ENCODE results near the gene APOBEC2.

The APOBEC2 gene

DNA sequence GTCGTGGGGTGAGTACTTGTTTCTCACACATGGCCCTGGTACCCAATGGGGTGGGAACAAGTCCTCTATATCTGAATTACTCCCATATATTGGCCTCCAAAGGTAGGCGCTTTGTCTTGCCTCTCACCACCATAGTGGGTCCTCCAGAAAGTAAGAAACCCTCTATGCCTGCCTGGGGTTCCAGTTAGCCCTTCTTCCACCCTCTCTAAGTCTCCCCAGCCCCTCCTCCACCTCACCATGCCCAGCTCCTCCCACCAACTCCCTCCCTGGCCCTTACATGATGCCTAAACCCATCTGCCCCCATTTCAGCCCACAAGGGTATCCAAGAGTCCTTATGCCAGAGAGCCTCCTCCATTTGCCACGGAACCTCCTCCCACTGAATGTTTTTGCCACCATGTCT lies 9.9 kb upstream of the APOBEC2 start:
- no peaks in the 10 kb centered on the region for H3K27me3 Mint-ChIP-seq
- H3K9me3 Mint-ChIP-seq: no peaks in the 10 kb centered on the region
- H3K4me3 Mint-ChIP-seq: no peak overlapping the region
- peaks cover 4% of the 10 kb centered on the region for H3K36me3 Mint-ChIP-seq (ENCODE audit: low read depth)
- H3K27ac Mint-ChIP-seq: no peak overlapping the region
- peaks cover 3% of the 10 kb centered on the region for H3K4me1 Mint-ChIP-seq (ENCODE audit: low read depth)

- Mint-ChIP-seq H3K27me3 (no peaks in the 10 kb centered on the region), H3K4me1 (ENCODE audit: low read depth) (peaks cover 3% of the 10 kb centered on the region), H3K4me3 (no peak overlapping the region), H3K27ac (no peak overlapping the region), H3K36me3 (ENCODE audit: low read depth) (peaks cover 4% of the 10 kb centered on the region), H3K9me3 (no peaks in the 10 kb centered on the region)
These were observed 7.3 kb upstream of the APOBEC2 start for GRCh38 chr6:41045664-41046063.

GRCh38 chr6:41046084-41046483 lies 6.9 kb upstream of the APOBEC2 start:
- no peak overlapping the region for H3K4me3 Mint-ChIP-seq
- peaks cover 4% of the 10 kb centered on the region for H3K36me3 Mint-ChIP-seq (ENCODE audit: low read depth)
- no peak overlapping the region for H3K27ac Mint-ChIP-seq
- no peaks in the 10 kb centered on the region for H3K9me3 Mint-ChIP-seq
- H3K27me3 Mint-ChIP-seq: no peaks in the 10 kb centered on the region
- no peaks in the 10 kb centered on the region for H3K4me1 Mint-ChIP-seq (ENCODE audit: low read depth)

- peaks cover 10% of the 10 kb centered on the region for H3K36me3 Mint-ChIP-seq (ENCODE audit: low read depth)
- H3K27me3 Mint-ChIP-seq: no peaks in the 10 kb centered on the region
- H3K27ac Mint-ChIP-seq: no peak overlapping the region
- no peaks in the 10 kb centered on the region for H3K9me3 Mint-ChIP-seq
- H3K4me1 Mint-ChIP-seq (ENCODE audit: low read depth): peaks cover 10% of the 10 kb centered on the region
- no peak overlapping the region for H3K4me3 Mint-ChIP-seq
These were observed 5.7 kb upstream of the APOBEC2 start for GRCh38 chr6:41047306-41047705.

DNA sequence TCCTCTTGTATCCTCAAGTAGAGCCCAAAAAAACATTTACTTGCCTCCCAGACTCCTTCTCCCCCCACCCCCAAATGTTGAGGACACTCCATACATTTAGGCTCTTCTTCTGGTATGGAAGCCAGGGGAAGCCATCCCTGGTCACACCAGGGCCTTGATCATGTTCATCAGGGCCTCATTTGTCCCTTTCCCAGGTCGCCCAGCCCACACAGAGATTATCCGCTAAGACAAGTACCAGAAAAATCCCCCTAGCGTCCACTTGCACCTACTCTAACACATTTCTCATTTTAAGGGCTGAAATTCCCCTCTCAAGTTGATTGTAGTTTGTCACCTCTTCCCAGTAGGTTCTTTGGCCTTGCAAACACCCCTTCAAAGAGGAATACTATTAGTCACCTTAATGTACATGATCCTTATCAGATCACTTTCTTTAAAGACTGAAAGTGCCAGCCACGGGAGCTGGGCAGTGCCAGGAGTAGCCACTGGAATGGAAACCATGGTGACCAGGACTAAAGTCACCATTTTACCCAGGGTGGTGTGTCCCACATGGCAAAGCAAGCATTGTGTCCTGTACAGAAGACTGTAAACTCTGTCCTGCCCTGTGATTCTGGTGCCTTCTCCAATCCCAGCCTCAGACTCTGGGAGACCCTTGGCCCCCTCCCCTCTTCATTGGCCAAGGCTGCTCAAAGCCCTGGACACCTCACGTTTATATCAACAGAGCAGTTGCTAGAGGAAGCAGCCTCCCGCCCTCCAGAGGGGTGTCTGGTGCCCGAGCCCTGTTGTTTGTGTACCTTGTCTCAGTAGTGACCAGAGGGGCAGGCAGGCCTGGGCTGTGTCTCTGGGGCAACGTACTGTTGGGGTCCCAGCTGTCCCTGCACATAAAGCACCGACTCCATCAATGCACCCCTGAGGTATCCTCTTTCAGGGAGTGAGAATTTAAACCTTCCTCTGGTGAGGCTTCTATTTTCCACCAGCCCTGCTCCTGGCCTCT lies 5.0 kb upstream of the APOBEC2 start:
- Mint-ChIP-seq H3K36me3 (ENCODE audit: low read depth) (peaks cover 10% of the 10 kb centered on the region), H3K4me1 (ENCODE audit: low read depth) (peaks cover 16% of the 10 kb centered on the region), H3K27ac (no peak overlapping the region), H3K9me3 (no peaks in the 10 kb centered on the region), H3K27me3 (no peaks in the 10 kb centered on the region), H3K4me3 (no peak overlapping the region)

DNA sequence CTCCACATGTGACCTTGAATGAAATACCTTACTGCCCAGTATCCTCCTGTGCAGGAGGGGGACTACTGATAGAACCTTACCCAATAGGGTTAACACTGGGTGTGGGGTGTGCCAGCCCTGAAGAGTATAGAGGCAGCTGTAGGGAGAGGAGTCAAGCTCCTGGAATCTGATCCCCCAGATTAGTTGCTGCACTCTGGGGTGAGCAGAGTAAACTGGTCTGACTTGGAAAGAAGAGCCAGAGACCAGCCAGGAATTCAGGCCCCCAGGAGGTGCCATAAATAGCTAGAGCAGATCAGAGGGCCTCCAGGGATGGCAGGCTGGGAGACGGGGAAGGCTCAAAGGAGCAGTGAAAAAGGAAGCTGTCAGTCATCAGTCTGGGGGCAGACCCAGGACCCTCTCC lies 3.5 kb upstream of the APOBEC2 start:
- Mint-ChIP-seq H3K4me1 (ENCODE audit: low read depth) (peaks cover 16% of the 10 kb centered on the region), H3K27me3 (no peaks in the 10 kb centered on the region), H3K27ac (no peak overlapping the region), H3K9me3 (no peaks in the 10 kb centered on the region), H3K36me3 (ENCODE audit: low read depth) (peaks cover 10% of the 10 kb centered on the region), H3K4me3 (no peak overlapping the region)

GRCh38 chr6:41049955-41050354 lies 3.0 kb upstream of the APOBEC2 start:
- no peak overlapping the region for H3K27ac Mint-ChIP-seq
- no peaks in the 10 kb centered on the region for H3K9me3 Mint-ChIP-seq
- H3K4me1 Mint-ChIP-seq (ENCODE audit: low read depth): peaks cover 16% of the 10 kb centered on the region
- no peak overlapping the region for H3K4me3 Mint-ChIP-seq
- H3K27me3 Mint-ChIP-seq: no peaks in the 10 kb centered on the region
- H3K36me3 Mint-ChIP-seq (ENCODE audit: low read depth): peaks cover 10% of the 10 kb centered on the region

DNA sequence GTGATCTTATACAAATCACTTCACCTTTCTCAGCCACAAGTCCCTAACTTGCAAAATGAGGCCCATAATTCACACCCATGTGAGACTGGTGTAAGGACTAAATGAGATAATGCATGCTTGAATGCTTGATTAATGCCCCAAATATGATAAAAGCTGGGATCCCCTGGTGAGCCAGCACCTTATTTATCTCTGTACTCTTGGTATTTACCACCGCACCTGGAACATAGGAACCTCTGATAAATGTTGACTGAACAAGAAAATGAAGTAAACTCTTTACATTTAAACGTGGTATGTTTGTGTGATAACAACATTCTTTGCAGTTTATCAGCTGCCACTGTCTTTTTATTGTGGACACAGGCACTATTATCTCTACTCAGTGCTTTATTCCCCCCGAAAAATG lies 2.5 kb upstream of the APOBEC2 start:
- Mint-ChIP-seq H3K4me3 (no peak overlapping the region), H3K36me3 (ENCODE audit: low read depth) (peaks cover 11% of the 10 kb centered on the region), H3K27me3 (no peaks in the 10 kb centered on the region), H3K9me3 (no peaks in the 10 kb centered on the region), H3K4me1 (ENCODE audit: low read depth) (peaks cover 16% of the 10 kb centered on the region), H3K27ac (no peak overlapping the region)

DNA sequence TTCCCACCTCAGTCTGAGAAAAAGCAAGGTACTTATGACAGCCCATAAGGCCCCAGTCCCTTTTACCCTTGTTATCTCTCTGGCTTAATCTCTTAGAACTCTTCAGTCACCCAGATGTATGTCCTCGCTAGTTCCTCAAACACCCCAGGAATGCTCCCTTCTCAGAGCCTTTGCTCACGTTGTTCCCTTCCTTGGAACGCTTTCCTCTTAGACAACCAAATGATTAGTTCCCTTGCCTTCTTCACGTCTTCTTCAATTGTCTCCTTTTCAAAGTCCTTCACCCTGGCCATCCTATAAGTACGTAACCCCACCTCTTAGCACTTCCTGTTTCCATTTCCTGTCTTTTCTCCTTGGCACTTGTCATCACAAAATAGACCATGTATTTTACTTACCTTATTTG lies 1.1 kb upstream of the APOBEC2 start:
- H3K4me3 Mint-ChIP-seq: no peak overlapping the region
- H3K9me3 Mint-ChIP-seq: no peaks in the 10 kb centered on the region
- peaks cover 22% of the 10 kb centered on the region for H3K36me3 Mint-ChIP-seq (ENCODE audit: low read depth)
- H3K4me1 Mint-ChIP-seq (ENCODE audit: low read depth): peaks cover 16% of the 10 kb centered on the region
- H3K27ac Mint-ChIP-seq: peak overlapping the region; percentile 84
- no peaks in the 10 kb centered on the region for H3K27me3 Mint-ChIP-seq

DNA sequence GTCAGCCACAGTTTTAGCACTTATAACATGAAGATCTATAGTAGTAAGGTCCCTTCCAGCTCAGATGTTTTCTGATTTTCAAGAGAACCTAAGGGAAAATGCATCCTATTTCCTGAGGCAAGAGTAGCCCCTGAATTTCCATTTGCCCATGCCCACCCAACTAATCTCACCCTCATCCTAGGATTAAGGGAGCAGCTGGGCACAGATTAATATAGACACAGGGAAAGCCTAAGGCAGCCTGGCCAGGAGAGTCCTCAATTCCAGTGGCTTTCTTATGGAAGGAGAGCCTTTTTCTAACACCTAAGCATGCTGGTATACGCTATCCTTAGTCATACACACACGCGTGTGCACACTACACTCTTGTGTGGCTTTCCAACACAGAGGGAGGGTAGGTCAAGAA lies 1.5 kb downstream of the APOBEC2 start:
- H3K9me3 Mint-ChIP-seq: no peaks in the 10 kb centered on the region
- H3K36me3 Mint-ChIP-seq (ENCODE audit: low read depth): peaks cover 31% of the 10 kb centered on the region
- no peak overlapping the region for H3K4me3 Mint-ChIP-seq
- H3K27ac Mint-ChIP-seq: no peak overlapping the region
- no peaks in the 10 kb centered on the region for H3K27me3 Mint-ChIP-seq
- H3K4me1 Mint-ChIP-seq (ENCODE audit: low read depth): peaks cover 22% of the 10 kb centered on the region

DNA sequence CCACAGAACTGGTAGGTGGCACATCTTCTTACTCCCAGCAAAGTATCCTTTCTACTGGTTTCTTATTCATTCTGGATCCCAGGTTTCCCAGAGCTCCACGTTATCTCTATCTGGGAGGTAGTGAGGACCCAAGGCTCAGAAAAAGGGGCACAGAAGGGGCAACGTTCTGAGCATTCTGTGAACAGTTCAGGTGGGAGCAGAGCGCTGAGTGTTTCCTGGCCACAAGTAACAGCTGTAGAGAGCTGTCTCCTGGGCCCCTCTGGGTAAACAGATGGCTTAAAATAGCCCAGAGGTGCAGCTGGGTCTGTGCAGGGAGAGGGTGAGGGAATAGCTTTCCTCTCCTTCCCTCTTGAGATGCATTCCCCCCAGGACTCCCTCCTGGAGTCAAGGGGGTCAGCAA lies 2.1 kb downstream of the APOBEC2 start:
- peaks cover 22% of the 10 kb centered on the region for H3K4me1 Mint-ChIP-seq (ENCODE audit: low read depth)
- H3K27ac Mint-ChIP-seq: no peak overlapping the region
- no peak overlapping the region for H3K4me3 Mint-ChIP-seq
- H3K9me3 Mint-ChIP-seq: no peaks in the 10 kb centered on the region
- peaks cover 36% of the 10 kb centered on the region for H3K36me3 Mint-ChIP-seq (ENCODE audit: low read depth)
- no peaks in the 10 kb centered on the region for H3K27me3 Mint-ChIP-seq

DNA sequence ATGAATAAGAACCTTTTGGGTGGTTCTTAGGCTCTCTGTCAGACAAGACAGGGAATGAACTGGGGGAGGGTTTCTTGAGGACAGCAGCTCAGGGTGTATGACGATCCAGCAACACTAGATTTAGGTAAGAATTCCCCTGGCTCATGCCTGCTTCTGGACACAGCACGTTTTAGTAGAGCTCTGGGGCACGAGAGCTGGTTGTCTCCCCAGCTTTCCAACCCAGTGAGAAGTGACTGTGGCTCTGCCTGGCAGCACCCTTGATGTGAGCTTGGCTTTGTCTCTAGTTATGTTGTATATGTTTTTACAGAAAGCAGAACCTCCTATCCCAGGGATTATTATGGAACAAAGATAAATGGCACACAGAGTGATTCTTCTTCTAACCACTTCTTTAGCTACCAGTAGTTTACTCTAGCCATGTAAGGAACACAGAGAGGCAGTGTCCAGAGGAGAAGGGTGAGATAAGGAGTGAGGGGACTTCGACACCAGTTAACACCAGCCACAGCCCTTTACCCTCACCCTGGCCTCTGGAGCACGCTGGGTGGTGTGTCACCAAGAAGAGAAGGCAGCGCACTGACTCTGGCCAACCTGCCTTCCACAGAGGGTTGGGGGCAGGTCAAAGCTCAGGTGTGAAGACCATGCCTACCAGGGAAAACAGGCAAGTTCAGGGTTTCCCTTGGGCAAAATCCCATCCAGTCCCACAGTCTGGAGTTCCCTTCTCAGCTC lies 3.9 kb downstream of the APOBEC2 start:
- Mint-ChIP-seq H3K27me3 (no peaks in the 10 kb centered on the region), H3K36me3 (ENCODE audit: low read depth) (peaks cover 40% of the 10 kb centered on the region), H3K4me3 (no peak overlapping the region), H3K9me3 (no peaks in the 10 kb centered on the region), H3K27ac (no peak overlapping the region), H3K4me1 (ENCODE audit: low read depth) (peaks cover 15% of the 10 kb centered on the region)

GRCh38 chr6:41058783-41059181 lies 5.8 kb downstream of the APOBEC2 start:
- H3K4me1 Mint-ChIP-seq (ENCODE audit: low read depth): peaks cover 5% of the 10 kb centered on the region
- H3K27ac Mint-ChIP-seq: peak overlapping the region; percentile 45
- no peak overlapping the region for H3K4me3 Mint-ChIP-seq
- H3K9me3 Mint-ChIP-seq: no peaks in the 10 kb centered on the region
- H3K36me3 Mint-ChIP-seq (ENCODE audit: low read depth): peaks cover 52% of the 10 kb centered on the region
- no peaks in the 10 kb centered on the region for H3K27me3 Mint-ChIP-seq

DNA sequence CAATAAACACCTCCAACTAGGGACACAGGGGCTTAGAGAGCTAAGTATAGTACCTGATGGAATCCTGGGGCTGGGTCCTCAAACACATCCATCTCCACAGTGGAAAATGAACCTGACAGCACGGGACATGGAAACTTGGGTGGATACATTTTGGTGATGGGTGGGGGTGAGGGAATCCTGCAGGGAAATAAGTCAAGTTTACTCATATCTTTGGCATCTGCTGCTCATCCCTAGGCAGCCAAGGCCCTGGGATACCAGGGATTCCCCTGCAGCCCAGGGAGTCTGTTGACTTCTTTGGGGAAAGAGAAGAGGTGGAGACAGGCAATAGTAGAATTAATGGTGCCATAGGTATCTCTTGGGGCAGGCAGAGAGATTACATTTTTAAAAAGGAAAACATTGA lies 6.6 kb downstream of the APOBEC2 start:
- no peak overlapping the region for H3K27ac Mint-ChIP-seq
- no peak overlapping the region for H3K4me3 Mint-ChIP-seq
- H3K9me3 Mint-ChIP-seq: no peaks in the 10 kb centered on the region
- no peaks in the 10 kb centered on the region for H3K27me3 Mint-ChIP-seq
- H3K4me1 Mint-ChIP-seq (ENCODE audit: low read depth): peaks cover 5% of the 10 kb centered on the region
- H3K36me3 Mint-ChIP-seq (ENCODE audit: low read depth): peaks cover 59% of the 10 kb centered on the region

GRCh38 chr6:41061196-41061726 lies 8.3 kb downstream of the APOBEC2 start:
- no peak overlapping the region for H3K27ac Mint-ChIP-seq
- H3K4me1 Mint-ChIP-seq (ENCODE audit: low read depth): peaks cover 5% of the 10 kb centered on the region
- H3K27me3 Mint-ChIP-seq: no peaks in the 10 kb centered on the region
- H3K9me3 Mint-ChIP-seq: no peaks in the 10 kb centered on the region
- H3K36me3 Mint-ChIP-seq (ENCODE audit: low read depth): peaks cover 66% of the 10 kb centered on the region
- no peak overlapping the region for H3K4me3 Mint-ChIP-seq
